HL-60 (cell line): ENCODE data around the gene PRKACG.

Experiments used
- DNase-seq, 2 experiments: peaks; one replicate each; pipeline ENCODE4 v3.0.0-alpha.2; 2010 to 2020; ENCODE audit warnings: low read depth in 1 of 2, low spot score in 1 of 2
- H3K27ac ChIP-seq: fragments of 250-450 bp; sonication (Bioruptor Pico); replicated peaks from 2 replicates; pipeline ENCODE4 v1.5.1; 2020; ENCODE audit warnings: mild to moderate bottlenecking, moderate library complexity
- H3K27me3 ChIP-seq: fragments of 250-450 bp; sonication (Bioruptor Pico); 2 replicates; pipeline ENCODE4 v1.5.1; 2021; ENCODE audit warnings: mild to moderate bottlenecking, moderate library complexity; ENCODE audit not compliant: insufficient read depth, poor library complexity, severe bottlenecking
- H3K4me3 ChIP-seq: replicated peaks from 2 replicates; pipeline ENCODE4 v1.5.1; 2011; ENCODE audit warnings: mild to moderate bottlenecking, control low read depth, low read length; ENCODE audit not compliant: insufficient read depth
- CTCF ChIP-seq: IDR thresholded peaks from one replicate; pipeline ENCODE4 v1.5.1; 2011; ENCODE audit warnings: low read length, control low read depth, inconsistent platforms; ENCODE audit not compliant: insufficient read depth
- GABPA ChIP-seq: IDR thresholded peaks from 2 replicates; pipeline ENCODE4 v1.6.1; 2012; ENCODE audit warnings: low read depth
- POLR2AphosphoS5 ChIP-seq: IDR thresholded peaks from 2 replicates; pipeline ENCODE4 v1.6.1; 2012; ENCODE audit warnings: low read depth
- SPI1 ChIP-seq: IDR thresholded peaks from 2 replicates; pipeline ENCODE4 v1.6.1; 2012; ENCODE audit warnings: low read depth, mild to moderate bottlenecking, borderline replicate concordance
- TF ChIP-seq, protein P1 (sequence below): IDR thresholded peaks from 2 replicates; pipeline ENCODE4 v1.6.1; 2012; ENCODE audit warnings: low read depth; ENCODE audit not compliant: insufficient replicate concordance

Gene PRKACG

GRCh38 chr9:69049094-69049493, 35.2 kb upstream of the PRKACG start:
- Histone ChIP-seq H3K27me3 (no peaks in the 10 kb centered on the region), H3K4me3 (no peak overlapping the region), H3K27ac (no peak overlapping the region)
- TF ChIP-seq SPI1 (no peak), CTCF (no peak), GABPA (no peak), POLR2AphosphoS5 (no peak)
- TF ChIP-seq, protein P1, sequence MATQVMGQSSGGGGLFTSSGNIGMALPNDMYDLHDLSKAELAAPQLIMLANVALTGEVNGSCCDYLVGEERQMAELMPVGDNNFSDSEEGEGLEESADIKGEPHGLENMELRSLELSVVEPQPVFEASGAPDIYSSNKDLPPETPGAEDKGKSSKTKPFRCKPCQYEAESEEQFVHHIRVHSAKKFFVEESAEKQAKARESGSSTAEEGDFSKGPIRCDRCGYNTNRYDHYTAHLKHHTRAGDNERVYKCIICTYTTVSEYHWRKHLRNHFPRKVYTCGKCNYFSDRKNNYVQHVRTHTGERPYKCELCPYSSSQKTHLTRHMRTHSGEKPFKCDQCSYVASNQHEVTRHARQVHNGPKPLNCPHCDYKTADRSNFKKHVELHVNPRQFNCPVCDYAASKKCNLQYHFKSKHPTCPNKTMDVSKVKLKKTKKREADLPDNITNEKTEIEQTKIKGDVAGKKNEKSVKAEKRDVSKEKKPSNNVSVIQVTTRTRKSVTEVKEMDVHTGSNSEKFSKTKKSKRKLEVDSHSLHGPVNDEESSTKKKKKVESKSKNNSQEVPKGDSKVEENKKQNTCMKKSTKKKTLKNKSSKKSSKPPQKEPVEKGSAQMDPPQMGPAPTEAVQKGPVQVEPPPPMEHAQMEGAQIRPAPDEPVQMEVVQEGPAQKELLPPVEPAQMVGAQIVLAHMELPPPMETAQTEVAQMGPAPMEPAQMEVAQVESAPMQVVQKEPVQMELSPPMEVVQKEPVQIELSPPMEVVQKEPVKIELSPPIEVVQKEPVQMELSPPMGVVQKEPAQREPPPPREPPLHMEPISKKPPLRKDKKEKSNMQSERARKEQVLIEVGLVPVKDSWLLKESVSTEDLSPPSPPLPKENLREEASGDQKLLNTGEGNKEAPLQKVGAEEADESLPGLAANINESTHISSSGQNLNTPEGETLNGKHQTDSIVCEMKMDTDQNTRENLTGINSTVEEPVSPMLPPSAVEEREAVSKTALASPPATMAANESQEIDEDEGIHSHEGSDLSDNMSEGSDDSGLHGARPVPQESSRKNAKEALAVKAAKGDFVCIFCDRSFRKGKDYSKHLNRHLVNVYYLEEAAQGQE = no peak
- DNase-seq = no peak

DNA sequence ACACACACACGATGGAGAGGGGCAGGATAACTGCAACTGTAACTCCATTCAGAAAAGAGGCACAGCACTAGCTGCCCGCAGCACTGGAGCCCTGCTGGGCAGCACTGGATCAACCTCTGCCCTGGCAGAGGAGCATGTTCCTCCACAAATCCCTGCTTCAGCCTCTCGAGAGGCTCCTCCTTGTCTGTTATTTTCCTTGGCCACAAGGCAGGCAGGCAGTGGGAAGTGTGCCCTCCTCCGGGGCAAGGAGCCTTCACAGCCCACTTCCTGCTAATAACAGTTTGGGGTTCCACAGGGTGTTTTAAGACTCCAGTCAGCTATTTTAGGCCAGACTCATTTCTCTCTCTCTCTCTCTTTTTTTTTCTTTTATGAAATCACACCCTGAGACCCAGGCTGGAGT, 33.5 kb upstream of the PRKACG start:
- Histone ChIP-seq H3K27me3 (no peaks in the 10 kb centered on the region), H3K4me3 (no peak overlapping the region), H3K27ac (no peak overlapping the region)
- no peak for DNase-seq
- TF ChIP-seq CTCF (no peak), SPI1 (no peak), POLR2AphosphoS5 (no peak), GABPA (no peak)
- TF ChIP-seq, protein P1 = no peak

GRCh38 chr9:69046723-69047122, 32.8 kb upstream of the PRKACG start:
- Histone ChIP-seq H3K27me3 (no peaks in the 10 kb centered on the region), H3K4me3 (no peak overlapping the region), H3K27ac (no peak overlapping the region)
- no peak for DNase-seq
- TF ChIP-seq, protein P1 = no peak
- TF ChIP-seq SPI1 (no peak), CTCF (no peak), POLR2AphosphoS5 (no peak), GABPA (no peak)
